Glomerular visceral epithelial cell (primary cell): ENCODE measurements around the gene SUSD3.
A peak's percentile ranks its signal among the peaks of the same experiment; 100 is the strongest.

Experiments
- DNase-seq: peaks from one replicate; pipeline ENCODE4 v3.0.0-alpha.2; 2016; ENCODE audit errors: extremely low spot score

SUSD3 gene

GRCh38 chr9:93123561-93124283 lies 65.2 kb downstream of the SUSD3 start:
- no peak for DNase-seq

DNA sequence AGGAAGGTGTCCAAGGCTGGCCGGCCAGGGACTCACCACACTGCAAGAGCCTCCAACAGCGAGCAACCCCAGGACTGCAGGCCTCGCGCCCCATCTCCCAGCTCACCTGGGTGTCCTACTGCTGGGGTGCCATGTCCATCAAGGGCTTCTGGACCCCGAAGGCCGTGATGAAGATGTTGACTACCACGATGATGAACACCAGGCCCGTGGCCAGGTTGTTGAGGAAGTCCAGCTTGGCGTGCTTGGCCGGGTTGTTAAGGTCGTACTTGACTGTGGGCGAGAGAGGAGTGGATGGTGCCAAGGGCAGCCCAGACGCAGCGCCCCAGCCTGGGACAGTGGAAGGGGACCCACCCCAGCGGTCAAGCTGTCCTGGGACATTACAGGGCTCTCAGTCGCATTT lies 66.3 kb downstream of the SUSD3 start:
- DNase-seq: no peak

DNA sequence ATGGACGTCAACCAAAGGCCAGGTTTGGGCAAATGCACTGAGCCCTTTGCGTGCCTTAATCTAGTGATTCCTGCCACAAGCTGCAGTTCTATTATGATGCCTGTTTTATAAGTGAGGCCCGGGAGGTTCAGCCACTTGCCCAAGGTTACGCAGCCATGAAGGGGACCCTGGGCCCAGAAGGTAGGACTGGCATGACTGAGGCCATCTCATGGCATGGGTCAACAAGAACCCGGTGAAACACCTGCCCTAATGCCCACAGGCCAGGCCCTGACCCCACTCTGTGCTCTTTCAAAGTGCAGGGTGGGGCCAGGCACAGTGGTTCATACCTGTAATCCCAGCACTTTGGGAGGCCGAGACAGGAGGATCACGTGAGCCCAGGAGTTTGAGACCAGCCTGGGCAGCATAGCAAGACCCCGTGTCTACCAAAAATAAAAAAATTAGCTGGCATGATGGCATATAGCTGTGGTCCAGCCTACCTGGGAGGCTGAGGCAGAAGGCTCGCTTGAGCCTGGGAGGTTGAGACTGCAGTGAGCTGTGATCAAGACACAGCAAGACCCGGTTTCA lies 66.9 kb downstream of the SUSD3 start:
- no peak for DNase-seq

- DNase-seq: no peak
These were observed 67.8 kb downstream of the SUSD3 start for GRCh38 chr9:93126151-93126781.

GRCh38 chr9:93126825-93127368 lies 68.4 kb downstream of the SUSD3 start:
- DNase-seq: no peak

DNA sequence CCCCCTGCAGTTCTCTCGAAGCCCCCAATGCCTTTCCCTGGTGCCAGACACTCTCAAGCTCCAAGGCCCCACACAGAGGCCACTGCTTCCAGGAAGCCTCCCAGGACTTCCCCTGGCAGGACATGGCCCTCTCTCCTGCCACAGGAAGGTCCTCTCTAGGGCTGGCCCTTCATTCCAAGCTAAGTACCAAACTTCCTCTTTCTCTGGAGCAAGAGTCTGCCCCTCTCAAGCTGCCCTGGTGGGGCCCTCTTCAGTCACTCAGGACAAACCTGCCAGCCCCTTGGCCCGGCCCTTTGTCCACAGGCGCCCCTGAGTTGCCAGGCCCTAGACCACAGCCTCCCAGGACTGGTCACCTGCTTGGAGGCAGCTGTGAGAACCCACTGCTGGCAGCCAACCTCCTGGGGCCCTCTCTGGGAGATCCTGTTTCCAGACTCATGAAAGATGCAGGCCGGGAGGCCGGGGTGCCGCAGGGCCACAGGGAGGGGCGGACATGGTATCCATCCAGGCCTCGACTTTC lies 69.0 kb downstream of the SUSD3 start:
- peak; percentile 57 for DNase-seq

DNA sequence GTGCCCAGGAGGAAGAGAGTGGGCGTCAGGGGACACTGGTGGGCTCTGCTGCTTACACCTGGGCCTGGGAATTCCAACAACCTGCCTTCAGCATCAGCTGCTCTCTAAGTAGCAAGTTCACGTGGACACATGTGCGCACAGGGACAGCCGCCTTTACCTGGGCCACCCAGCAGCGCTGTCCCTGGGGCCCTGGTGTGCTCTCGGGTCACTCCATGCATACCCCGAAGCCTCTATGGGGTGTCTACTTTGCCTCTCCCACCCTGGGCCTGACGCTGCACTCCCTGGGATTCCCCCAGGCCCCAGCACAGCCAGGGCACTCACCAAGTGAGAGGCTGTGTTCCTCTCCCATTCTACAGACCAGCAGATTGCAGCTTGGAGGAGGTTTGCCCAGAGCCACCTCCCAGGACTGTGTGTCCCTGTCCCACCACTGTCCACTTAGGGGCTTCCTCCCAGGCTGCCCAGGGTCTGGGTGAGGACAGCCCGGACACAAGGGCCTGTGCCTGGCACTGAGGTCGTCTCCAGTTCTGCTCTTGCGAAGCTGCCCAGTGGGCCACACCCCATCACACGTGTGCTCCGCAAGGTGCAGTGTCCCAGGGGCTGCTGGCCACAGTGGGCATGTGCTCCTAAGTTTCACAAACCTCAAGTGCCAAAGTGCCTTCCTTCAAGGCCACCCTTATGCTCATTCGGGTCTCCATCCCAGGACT lies 69.7 kb downstream of the SUSD3 start:
- DNase-seq: no peak

- DNase-seq: no peak
These were observed 70.3 kb downstream of the SUSD3 start for GRCh38 chr9:93128715-93129224.

- no peak for DNase-seq
These were observed 70.8 kb downstream of the SUSD3 start for GRCh38 chr9:93129286-93129685.

GRCh38 chr9:93129691-93130500 lies 71.4 kb downstream of the SUSD3 start:
- no peak for DNase-seq

DNA sequence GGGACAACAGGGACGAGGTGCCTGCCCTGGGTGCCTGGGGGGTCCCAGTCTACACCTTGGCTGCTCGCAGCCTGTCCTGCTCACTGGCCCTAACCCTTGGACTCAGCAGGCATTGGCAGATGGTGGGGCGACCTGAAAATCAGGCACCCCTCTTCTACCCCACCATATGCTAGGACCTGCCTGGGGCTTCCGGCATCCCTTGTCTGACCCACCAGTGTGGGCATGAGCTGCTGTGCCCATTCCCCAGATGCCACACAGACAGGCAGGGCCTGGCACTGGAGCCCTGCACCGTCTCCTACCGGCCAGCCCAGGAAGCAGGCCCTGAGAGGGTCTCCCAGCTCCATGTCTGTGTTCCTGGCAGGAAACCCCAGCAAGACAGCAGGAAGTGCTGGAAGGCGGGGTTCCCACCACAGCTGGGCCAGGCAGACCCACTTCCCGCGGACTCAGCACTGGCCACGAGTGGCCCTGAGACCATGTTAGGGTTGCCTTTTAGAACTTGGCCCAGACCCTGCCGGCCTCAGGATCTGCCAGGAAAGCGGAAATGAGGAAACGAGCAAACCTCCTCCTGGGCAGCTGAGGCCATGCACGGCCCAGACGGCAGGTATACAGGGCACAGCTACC lies 72.5 kb downstream of the SUSD3 start:
- no peak for DNase-seq

DNA sequence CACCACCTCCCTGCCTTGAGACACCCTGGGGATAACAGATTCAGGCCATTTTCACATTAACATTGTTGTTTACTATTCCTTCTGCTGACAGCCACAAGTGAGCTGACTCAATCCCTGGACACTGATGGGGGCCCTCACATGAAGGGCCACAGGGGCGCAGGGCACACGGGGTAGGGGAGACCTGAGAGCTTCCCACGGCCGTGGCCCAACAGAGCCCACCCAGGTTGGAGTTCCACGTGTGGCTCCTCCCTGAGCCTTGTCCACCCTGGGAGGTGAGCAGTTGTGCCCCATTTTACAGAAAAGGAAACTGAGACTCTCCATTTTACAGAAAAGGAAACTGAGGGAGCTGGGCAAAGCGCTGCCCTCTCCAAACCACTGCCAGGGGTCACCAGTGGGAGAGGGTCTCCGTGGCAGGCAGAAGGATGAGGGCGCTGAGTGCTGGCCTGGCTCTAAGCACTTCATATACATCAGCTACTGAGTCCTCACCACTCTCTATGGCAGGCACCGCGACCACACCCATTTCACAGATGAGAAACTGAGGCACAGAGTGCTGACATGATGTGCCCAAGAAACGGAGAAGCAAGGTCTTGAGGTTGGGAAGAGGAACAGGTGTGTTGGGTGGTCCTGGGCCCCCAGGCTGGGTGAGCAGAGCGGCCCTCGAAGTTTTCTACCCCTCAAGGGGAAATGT lies 73.2 kb downstream of the SUSD3 start:
- DNase-seq: no peak

- peak; percentile 71 for DNase-seq
These were observed 73.9 kb downstream of the SUSD3 start for GRCh38 chr9:93132287-93132927.

- DNase-seq: peak; percentile 37
These were observed 74.6 kb downstream of the SUSD3 start for GRCh38 chr9:93132946-93133680.

- peak; percentile 88 for DNase-seq
These were observed 75.1 kb downstream of the SUSD3 start for GRCh38 chr9:93133681-93134014.

- DNase-seq: peak; percentile 81
These were observed 75.7 kb downstream of the SUSD3 start, which contains the start of gene NINJ1 for GRCh38 chr9:93134015-93134739. Gene NINJ1, minus strand, starts transcription at chr9:93134251. Its CDS starts 34 bp downstream, at chr9:93134217.
